ENCODE results near the gene FAM204A.

Gene FAM204A

DNA sequence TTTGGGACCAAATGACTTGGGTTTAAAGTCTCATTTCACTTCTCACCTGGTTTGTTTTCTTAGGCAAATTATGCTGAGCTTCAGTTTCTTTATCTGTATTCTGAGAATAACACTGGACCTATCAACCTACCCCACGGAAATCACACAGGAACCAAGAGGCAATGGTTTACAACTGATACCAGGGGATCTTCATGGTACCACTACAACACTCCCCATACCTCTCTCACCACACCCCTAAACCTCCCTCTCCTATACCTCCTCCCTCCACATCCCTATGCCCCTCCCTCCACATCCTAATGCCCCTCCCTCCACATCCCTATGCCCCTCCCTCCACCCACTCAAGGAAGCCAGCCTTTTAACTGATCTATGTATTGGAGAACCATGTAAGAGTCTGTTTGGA lies 9.9 kb downstream of the FAM204A start:
- DNase-seq (ENCODE audit: low read depth, low spot score) = no peak

DNA sequence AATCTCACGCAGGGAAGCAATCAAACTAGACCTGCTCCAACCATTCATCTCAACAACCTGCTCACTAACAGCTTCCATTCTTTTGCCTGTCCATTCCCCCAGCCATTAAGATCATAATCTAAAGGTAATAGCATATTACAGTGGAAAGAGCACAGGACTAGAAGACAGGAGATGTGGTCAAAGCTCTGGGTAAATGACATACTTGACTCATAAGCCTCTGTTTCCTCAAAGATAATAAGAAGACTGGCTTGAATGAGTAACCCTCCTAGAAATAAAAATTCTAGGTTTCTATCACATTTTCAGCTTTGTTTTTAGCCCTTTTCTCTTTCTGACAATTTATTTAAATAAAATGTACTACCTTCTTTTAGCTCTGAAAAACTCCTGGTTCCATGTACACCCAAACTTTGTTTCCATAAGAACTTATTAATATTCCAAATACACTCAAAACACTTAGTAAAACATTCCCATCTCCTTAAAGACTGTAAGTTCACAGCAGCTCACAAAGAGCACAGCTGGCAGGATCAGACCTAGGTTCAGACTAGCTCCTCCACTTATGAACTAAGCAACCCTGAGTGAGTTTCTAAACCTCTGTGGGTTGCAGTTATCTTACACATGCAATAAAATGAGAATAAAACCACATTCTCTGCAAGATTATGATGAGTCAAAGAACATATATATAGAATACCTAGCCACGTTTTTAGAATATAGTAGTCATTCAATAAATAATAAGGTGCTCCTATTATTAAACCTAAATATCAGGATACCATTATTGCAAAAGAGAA lies 11.6 kb downstream of the FAM204A start:
- DNase-seq (ENCODE audit: low read depth, low spot score) = no peak

DNA sequence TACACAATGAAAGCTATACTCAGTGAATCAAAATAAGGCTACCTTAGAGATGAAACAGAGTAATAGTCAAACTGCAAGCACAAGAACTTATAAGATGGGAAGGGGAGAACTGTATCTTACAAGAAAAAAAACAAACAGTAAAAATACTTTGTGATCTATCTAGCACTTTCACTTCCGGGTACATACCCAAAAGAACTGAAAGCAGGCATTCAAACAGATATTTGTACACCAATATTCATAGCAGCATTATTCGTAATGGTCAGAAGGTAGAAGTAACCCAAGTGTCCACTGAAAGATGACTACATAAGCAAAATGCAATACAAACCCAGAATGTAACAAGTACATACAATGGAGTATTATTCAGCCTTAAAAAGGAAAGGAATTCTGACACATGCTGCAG lies 18.0 kb downstream of the FAM204A start:
- DNase-seq (ENCODE audit: low read depth, low spot score) = no peak

DNA sequence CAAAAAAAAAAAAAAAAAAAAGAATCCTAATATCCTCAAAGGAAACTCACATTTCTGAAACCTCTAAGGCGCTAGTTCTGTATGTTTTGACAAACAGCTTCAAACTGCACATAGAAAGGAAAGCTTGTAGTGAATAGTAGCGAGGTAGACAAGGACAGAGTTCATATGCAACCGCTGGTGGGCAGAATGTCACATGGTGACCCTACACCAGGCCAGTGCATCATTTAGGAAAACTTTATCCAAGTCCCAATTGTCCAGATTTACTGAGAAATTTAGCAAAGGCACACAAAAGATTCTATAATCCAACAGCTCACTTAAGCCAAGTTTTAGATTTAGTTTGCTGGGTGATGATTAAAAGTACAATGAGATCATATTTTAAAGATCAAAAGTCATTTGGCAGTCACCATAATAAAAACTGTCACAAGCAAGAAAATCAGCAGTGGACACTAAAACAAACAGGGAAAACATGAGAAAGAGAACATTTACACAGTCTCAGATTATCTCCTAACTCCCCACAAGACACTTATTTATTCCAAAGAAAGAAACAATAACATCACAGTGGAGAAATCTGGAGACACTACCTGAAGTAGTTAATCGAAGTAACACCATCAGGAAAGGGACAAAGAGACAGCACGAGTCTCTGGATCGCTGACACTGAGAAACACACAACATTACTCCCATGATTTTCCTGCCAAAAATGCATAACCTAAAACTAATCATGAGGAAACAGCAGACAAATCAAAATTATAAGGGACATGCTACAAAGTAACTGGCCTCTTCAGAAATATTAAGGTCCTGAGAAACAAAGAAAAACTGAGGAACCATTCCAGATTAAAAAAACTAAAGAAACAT lies 20.2 kb downstream of the FAM204A start:
- no peak for DNase-seq (ENCODE audit: low read depth, low spot score)

DNA sequence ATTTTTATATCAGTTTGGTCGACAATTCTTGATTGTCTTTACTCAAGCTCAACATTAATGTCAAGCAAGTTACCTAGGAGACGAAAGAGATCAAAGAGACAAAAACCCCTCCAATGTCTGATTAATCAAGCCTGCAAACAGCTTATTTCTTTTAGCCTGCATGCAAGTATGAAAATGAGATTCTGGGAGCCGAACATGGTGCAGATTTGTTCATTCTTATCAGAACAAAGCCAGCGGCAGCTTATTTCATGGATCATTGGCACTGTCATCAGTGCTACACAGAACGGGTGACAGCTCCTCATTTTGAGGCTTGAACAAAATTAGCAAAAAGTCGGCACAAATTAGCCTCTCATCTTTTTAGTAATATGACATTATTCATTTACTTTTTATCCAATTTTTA lies 26.5 kb downstream of the FAM204A start:
- DNase-seq (ENCODE audit: low read depth, low spot score) = no peak

DNA sequence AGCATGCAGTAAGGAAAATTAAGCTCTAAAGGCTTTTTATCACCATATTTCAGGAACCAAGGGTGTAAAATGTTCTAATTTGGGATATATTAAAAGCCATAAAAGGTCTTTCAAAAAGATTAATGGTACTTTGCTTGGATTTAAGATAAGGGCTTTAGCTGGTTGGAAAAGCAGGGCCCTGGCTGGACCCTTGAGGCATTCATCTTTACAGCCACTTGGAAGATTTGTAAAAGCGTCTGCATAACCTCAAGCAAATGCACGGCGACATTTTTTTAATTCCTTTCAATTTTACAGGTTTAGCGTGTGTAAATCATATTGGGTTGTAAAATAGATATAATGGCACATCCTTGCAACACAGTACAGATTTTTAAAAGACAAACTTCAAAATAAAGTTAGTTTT lies 27.2 kb downstream of the FAM204A start:
- DNase-seq (ENCODE audit: low read depth, low spot score) = no peak

DNA sequence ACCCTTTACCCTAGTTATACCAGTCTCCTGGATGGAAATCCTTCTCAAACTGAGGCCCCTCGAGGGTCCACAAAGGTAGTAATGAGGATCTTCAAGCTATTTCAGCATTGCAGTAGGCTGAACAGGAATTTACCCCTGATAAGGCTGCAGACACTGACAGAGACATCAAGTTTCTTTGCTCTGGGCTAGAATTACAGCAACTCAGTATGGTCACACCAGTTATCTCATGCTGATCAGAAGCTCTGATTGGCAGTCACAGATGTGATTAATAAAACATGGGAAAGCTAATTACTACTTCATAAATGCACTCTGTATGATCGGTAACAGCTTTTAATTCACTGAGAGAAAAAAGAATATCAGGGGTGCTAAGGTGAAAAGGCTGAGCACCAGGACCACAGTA lies 30.6 kb downstream of the FAM204A start:
- no peak for DNase-seq (ENCODE audit: low read depth, low spot score)

DNA sequence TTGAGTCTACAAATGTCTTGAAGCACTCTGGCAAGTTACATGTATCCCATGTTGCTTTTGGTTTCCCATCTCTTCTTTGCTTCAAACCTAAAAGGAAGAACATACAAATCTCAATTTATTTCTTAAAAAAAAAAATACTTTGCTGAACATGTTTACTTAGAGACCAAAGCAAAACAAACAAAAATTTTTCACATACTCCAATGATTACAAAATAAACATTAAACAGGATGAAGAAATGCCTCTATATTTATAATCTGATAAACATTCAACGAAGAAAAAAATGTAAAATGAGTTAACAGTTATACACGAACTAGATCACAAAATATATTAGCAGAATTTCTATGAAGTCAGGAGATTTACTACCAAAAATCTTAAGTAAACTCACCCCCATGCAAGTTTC lies 31.3 kb downstream of the FAM204A start:
- DNase-seq (ENCODE audit: low read depth, low spot score) = no peak

DNA sequence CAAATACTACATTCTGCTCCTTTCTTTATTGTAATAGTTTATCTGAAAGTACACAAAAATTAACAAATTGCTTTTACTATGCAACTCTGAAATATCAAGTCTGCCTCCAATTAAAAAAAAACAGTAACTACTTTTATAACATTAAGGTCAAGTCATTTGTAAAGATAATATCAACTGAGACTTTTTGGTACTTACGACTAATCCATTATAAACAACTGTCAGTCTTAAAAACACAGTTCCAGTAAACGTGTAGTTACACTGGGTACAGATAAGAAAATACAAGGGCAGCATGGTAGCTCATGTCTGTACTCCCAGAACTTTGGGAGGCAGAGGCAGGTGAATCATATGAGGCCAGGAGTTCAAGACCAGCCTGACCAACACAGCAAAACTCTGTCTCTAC lies 32.2 kb downstream of the FAM204A start:
- DNase-seq (ENCODE audit: low read depth, low spot score) = no peak

DNA sequence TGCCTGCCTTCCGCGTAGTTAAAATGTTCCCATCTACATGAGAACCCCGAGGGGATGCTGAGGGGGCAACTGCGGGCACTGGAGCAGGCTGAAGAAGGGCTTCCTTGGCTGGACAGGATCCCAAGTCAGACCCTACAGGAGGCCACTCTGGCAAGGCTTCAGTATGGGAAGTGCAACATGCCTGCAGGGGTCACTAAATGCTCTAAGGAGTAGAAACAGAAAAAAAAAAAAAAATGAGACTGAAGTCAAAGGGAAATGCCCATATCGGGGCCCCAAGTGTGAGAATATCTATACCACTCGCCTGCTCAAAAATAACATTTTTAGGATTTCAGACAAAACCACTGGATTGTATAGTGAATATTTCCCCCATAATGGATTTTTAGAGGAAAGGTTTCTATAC lies 33.5 kb downstream of the FAM204A start:
- no peak for DNase-seq (ENCODE audit: low read depth, low spot score)

DNA sequence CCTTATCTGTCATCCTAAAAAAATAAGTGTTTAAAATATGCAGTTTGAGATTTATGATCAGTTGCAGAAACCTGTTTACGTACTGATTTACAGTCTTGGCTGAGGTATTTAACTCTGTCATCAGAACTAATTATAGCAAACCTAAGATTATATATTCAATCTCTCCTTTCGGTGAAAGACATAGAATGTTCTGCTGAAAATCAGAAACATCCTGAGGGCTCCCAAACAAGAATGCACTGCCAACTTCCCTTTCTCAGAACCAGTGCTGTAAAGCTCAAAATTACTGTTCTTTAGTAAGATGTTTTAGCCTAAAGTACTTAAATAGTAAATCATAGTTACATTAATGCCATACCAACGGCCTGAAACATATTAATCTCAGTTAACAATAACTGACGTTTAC lies 34.3 kb downstream of the FAM204A start:
- DNase-seq (ENCODE audit: low read depth, low spot score) = no peak

DNA sequence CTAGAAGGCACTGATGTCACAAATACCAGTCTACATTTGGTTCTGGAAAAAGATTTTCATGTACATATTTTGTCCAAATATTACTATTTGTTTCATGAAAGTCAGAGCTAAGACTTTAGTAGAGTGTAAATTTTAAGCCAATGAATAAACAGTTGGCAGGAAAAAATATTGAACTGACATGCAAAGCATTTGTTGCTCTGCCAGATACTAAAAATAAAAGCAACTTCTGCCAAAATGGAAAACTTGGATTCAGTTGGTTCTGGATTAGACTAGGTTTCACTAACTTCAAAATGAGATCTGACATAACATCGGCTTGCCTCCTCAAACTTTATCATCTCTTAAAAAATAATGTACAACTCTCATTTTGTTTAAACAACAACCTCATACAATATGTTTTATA lies 34.9 kb downstream of the FAM204A start:
- DNase-seq (ENCODE audit: low read depth, low spot score) = no peak

DNA sequence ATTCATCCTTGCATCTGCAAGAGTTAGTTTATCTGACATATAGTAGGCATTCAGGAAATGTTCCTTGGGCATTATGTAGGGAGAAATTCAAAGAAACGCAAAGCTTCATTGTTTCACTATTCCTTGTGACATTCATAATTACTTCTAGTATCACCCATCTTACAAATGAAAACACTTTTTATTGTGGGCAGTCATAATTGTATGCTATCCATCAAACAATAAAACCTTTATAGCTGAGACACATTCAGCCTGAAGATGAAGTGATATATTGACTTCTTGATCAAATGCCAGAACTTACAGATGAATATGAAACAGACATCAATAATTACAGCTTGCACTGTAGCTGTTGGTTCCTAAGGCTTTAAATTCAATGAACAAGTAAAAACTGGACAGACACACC lies 36.4 kb downstream of the FAM204A start:
- DNase-seq (ENCODE audit: low read depth, low spot score) = no peak

DNA sequence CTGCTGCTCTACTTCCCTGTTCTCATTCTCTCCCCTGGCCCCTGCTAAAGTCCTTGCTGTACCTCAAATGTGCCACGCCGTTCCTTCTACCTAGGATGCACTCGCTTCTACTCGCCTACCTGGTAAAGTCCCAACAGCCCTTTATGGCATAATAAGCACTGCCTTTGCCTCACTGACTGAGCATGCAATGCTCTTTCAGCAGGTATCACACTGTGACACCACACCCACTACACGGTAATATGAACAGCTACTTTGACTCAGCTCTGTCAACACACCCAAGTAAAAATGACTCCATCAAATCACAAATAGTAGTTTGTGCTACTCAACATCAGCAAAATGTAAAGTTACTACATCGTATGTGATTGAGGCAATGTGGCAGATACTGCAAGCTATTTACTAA lies 37.6 kb downstream of the FAM204A start:
- DNase-seq (ENCODE audit: low read depth, low spot score) = no peak

DNA sequence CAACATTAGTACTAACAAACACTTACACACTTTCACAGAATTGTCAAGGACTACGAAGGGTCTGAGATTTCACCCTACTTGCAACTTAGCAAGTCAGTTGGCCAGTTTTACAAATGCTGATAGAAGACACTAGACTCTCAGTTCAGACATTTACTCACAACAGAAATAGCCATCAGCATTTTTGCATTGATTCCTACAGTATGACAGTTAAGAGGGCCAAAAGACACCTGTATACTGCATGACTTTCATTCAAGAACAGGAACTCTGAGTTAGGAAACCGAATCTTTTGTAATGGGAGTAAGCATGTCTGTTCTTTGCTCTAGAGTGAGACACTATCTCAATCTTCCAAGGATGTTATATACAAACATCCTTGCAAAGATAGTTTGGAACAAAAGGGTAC lies 40.9 kb downstream of the FAM204A start:
- no peak for DNase-seq (ENCODE audit: low read depth, low spot score)

DNA sequence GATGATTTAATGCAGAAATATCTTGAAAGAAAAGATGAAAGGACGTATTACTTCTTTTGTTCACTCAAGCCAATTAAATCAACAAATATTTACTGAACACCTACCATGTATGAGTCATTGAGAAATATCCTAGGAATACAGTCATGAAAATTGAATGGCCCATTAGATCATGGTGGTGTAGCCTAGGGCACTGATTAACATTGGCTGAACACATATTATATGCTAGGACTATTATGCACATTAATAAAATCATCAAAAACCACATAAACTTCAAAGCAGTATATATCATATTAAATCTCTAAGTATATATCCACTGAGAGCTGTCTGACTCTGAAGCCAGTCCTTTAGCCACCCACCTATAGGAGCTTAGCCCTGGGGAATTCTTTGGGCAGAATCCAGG lies 41.8 kb downstream of the FAM204A start:
- no peak for DNase-seq (ENCODE audit: low read depth, low spot score)

DNA sequence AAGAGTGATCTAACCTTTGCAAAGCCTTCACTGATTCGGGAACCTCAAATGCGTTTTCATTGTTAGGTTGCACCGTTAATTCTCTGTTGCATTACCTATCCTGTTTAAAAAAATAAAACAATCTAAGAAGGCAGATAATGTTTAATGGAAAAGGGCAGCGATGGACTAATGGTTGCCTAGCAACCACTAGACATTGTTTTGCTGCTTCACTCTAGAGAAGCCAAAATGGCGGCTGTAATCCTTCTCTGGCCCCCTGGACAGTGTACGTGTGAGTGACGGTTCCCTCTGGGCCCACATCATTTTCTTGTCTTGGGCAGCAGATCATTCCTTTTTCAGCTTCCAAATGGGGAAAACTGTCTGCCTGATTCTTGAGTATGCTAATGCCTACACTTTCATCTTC lies 43.3 kb downstream of the FAM204A start:
- no peak for DNase-seq (ENCODE audit: low read depth, low spot score)

DNA sequence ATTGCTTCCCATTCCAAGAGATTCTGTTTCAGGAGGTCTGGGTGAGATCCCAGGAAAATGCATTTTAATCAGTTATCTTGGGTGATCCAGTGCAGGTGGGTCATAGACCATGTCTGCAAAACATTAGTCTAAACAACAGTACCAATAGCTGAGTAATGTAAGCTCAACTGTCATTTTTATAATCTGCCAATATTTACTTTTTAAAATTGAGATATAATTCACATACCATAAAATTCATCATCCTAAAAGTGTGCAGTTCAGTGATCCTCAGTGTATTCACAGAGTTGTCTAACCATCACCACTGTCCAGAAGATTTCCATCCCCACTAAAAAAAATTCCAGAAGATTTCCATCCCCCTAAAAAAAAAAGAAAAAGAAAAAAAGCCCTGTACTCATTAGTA lies 51.0 kb downstream of the FAM204A start:
- no peak for DNase-seq (ENCODE audit: low read depth, low spot score)

DNA sequence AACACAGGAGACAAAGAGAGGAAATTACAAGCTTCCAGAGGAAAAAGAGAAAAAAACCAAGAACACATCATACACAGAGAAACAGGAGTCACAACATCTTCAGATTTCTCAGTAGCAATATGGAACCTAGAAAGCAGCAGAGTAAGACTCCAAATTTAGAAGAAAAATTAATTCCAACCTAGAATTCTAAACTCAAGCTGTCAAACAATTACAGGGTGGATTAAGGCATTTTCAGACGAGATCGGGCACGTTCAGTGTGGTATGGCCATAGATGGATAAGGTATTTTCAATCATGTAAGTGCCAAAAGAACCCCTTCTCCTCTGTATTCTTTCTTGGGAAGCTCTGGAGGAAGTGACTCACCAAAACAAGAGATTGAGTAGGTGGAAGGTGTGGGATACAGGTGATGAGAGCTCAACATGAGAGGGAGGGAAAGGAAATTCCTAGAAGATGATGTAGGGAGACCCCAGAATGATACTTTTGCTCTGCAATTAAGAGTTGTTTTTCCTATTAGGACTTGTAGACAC lies 51.6 kb downstream of the FAM204A start:
- no peak for DNase-seq (ENCODE audit: low read depth, low spot score)

DNA sequence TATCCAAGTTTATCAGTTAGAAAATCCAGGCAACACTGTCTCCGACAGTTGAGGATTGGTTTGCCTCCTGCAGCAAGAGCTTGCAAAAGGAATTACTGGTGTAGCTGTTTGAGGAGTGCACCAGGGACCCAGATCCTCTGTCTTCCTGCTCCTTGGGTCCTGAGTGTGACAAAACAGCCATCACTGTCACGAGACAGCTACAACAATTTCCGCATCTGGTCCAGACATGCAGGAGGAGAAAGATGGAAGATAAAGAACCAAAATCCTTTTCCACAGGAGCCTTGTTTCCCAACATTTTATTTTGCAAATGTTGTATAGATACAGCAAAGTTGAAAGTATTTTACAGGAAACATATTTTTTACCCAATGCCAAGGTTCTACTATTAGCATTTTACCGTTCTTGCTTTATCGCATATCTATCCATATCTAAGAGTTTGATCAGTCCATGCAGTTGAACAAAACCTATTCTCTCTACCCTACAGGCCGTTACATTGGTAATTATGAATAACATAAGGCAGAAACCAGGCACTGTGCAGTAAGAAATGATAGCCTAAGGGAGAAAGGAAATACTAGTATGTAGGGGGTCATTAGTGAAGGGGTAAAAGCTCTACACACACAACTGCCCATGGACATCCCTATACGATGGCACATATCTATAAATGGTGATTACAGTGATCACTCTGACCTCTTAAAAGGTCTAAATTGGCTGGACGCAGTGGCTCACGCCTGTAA lies 54.9 kb downstream of the FAM204A start:
- no peak for DNase-seq (ENCODE audit: low read depth, low spot score)

DNA sequence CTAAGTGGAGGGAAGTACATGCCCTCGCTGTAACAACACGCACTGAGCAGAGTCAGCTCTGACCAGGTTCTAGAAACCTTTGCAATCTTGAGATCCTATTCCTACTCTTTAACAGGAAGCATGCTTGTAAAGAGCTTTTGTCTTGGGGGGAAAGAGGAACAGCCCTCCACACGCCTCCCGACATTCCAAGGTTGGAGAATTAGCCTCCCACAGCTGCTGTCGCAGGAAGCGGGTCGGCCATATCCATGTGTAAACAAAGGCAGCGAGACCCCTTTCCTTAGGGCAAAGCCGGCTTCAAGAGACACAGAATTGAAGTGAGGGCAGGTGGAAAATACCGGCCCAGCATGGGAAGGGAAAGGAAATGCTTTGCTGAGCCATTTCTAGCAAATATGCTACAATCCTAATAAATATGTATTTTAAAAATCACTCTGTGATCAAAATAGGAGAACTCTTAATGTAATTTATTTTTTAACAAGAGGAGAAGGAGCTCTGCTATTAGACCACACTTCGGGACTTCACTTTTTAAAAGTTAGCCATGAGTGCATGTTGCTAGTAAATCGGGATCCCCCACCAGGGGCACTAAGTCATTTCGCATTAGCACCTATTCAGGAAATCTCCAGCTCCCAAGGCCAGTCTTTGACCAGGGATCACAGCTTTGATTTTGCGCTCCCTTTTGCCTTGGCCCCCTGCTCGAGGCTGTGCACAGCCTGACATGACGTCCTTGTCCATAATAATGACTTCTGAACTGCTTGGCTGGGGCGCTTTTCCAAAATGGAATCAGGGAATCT lies 55.9 kb downstream of the FAM204A start:
- no peak for DNase-seq (ENCODE audit: low read depth, low spot score)
